ENCODE measurements around the gene KRTAP12-4. TPM values are rescaled to one million over a fixed set of nuclear protein-coding genes. Genes with fewer than 3 reads are reported as not detected.
"Not testable (repeated sequence)": the region's sequence is repeated elsewhere in the genome, so short reads cannot be mapped to it uniquely, and the experiment has no call there.

Gene KRTAP12-4, protein sequence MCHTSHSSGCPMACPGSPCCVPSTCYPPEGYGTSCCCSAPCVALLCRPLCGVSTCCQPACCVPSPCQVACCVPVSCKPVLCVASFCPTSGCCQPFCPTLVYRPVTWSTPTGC
- total RNA-seq (2014; rRNA removed; shearing (Covaris generic)) = not detected in 2 replicates

GRCh38 chr21:44654576-44655175 is at the start of gene KRTAP12-4:
TSS of gene KRTAP12-4 (minus strand) at chr21:44654659. CDS start at chr21:44654614, 45 bp downstream.
- DNase-seq (ENCODE audit: low read depth) = no peak

DNA sequence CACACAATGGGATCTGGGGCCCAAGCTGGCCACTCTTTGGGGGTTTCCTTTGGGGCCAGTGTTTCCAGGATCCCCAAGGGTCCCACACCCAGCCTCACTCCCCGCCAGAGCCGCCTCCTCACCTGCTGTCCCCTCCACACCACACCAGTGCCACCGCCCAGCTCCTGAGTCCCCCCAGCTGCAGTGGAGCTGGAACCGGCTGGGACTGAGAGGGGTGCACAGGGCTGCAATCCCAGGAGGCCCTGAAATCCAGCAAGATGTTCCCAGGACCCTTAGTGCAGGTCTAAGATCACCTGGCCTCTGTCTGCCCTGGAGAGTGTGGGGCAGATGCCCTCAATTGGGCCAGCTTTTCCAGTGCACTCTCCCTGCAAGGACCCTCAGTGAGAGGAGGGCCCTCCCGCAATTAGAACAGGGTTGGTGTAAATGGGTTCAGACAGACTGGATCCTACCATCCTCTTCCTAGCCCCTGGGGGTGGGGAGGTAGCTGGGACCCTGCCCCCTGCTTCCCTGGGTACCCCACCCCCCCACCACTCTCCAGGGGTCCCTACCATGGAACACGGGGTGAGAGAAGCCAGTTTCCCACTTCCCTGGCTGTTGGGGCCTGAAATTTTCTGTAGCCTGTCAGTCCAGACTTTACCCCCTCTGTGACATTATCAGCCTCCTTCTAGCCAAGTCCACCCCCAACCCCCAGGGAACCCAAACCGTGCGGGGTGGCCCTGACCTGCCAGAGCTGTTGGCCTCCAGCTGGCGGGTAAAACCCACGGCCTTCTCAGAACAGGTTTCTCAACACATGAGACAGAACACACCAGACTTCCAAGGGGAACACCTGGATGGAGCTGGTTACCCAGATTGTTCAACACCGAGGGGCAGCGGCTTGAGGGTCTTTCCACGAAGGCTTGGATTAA is 49.5 kb upstream of the KRTAP12-4 start:
- no peak for DNase-seq (ENCODE audit: low read depth)

GRCh38 chr21:44702973-44703730 is 48.7 kb upstream of the KRTAP12-4 start:
- DNase-seq (ENCODE audit: low read depth) = no peak

GRCh38 chr21:44702111-44702972 is 47.9 kb upstream of the KRTAP12-4 start:
- no peak for DNase-seq (ENCODE audit: low read depth)

GRCh38 chr21:44701541-44701940 is 47.1 kb upstream of the KRTAP12-4 start:
- DNase-seq (ENCODE audit: low read depth) = no peak

DNA sequence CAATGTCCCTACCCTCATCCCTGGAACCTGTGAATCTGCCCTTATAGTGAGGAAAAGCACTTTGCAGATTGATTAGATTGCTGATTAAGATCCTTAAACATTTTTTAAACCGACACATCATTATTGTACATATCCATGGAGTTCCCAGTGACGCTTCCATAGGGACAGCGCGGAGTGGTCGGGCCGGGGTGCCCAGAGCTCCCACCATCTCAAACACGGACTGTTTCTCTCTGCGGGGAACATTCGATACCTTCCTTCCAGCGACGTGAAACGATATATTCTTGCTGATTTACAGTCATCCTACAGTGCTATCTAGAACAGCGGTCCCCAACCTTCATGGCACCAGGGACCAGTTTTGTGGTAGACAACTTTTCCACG is 46.6 kb upstream of the KRTAP12-4 start:
- DNase-seq (ENCODE audit: low read depth) = no peak

- no peak for DNase-seq (ENCODE audit: low read depth)
These were observed 45.9 kb upstream of the KRTAP12-4 start for GRCh38 chr21:44700101-44701022.

- DNase-seq (ENCODE audit: low read depth) = no peak
These were observed 45.1 kb upstream of the KRTAP12-4 start for GRCh38 chr21:44699502-44700001.

- no peak for DNase-seq (ENCODE audit: low read depth)
These were observed 43.6 kb upstream of the KRTAP12-4 start for GRCh38 chr21:44697811-44698734.

DNA sequence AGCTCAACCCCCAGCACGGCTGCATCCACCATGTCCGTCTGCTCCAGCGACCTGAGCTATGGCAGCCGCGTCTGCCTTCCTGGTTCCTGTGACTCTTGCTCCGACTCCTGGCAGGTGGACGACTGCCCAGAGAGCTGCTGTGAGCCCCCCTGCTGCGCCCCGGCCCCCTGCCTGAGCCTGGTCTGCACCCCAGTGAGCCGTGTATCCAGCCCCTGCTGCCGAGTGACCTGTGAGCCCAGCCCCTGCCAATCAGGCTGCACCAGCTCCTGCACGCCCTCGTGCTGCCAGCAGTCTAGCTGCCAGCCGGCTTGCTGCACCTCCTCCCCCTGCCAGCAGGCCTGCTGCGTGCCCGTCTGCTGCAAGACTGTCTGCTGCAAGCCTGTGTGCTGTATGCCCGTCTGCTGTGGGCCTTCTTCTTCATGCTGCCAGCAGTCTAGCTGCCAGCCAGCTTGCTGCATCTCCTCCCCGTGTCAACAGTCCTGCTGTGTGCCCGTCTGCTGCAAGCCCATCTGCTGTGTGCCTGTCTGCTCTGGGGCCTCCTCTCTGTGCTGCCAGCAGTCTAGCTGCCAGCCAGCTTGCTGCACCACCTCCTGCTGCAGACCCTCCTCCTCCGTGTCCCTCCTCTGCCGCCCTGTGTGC is 42.8 kb upstream of the KRTAP12-4 start, which contains the start of gene KRTAP10-12:
Gene KRTAP10-12 (plus strand): TSS at position 1 of the 639 bp plus-strand sequence. CDS start 30 bp downstream, at position 31.
- not testable (repeated sequence) for DNase-seq (ENCODE audit: low read depth)

DNA sequence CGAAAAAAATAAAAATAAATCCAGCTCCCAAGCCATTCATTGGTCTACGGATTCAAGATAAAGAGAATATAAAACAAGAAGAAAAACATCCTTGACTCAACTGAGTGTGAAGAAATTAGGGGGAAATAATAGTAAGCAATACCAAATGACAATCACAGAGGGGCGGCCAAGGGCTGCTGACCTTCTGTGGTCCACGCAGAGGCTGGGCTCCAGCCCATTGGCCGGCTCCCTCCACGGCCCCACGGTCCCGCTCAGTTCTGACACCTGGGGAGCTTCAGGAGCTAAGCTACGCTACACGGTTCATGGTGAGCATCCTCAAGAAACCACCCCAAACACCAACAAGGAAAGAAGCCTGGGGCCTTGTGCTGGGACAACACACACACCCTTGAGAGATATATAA is 42.1 kb upstream of the KRTAP12-4 start:
- DNase-seq (ENCODE audit: low read depth) = no peak

DNA sequence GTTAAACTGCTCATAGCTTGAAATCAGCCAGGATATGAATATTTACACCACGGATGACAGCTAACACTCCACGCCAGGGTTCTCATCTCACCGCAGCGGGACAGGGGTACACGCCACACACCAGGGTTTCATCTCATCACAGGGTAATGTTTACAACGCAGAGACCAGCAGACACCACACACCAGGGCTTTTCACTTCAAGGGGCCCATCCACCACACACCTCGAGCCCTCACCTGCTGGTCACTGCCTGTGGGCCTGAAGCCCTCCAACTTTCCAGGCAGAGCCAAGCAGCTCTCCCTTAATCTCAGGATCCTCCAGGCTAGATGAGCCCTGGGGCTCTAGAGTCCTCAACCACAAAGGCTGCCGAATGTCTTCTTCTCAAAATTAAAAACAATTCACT is 41.2 kb upstream of the KRTAP12-4 start:
- DNase-seq (ENCODE audit: low read depth) = no peak

GRCh38 chr21:44695184-44695583 is 40.7 kb upstream of the KRTAP12-4 start:
- DNase-seq (ENCODE audit: low read depth) = no peak

GRCh38 chr21:44694776-44695175 is 40.3 kb upstream of the KRTAP12-4 start:
- no peak for DNase-seq (ENCODE audit: low read depth)

- no peak for DNase-seq (ENCODE audit: low read depth)
These were observed 38.5 kb upstream of the KRTAP12-4 start for GRCh38 chr21:44692798-44693512.

- DNase-seq (ENCODE audit: low read depth) = no peak
These were observed 37.2 kb upstream of the KRTAP12-4 start for GRCh38 chr21:44691686-44692085.

- not testable (repeated sequence) for DNase-seq (ENCODE audit: low read depth)
These were observed 35.3 kb upstream of the KRTAP12-4 start for GRCh38 chr21:44689740-44690139.
